Spleen (tissue), 11 donors: ENCODE results near the gene IGHMBP2. TPM values are rescaled to one million over a fixed set of nuclear protein-coding genes. Genes with fewer than 3 reads are reported as not detected.

Experiments used
- DNase-seq: peaks from one replicate; pipeline ENCODE4 v3.0.0-alpha.2; 2020
- H3K27ac ChIP-seq, 8 donors: fragments of 200-600 bp; sonication (generic) in 7 of 8; 1 replicate in 4 of 8; 2 replicates in 4 of 8; pipeline versions ENCODE4 v1.5.0 to v1.8.0; 2016 to 2021; ENCODE audit warnings: inconsistent platforms in 4 of 8, mild to moderate bottlenecking in 4 of 8, moderate library complexity in 1 of 8
- H3K27me3 ChIP-seq, 7 donors: fragments of 200-600 bp; sonication (generic) in 6 of 7; replicated peaks in 1 of 7; 1 replicate in 4 of 7; 2 replicates in 3 of 7; pipeline versions ENCODE4 v1.5.0 to v1.8.0; 2016 to 2021; ENCODE audit warnings: inconsistent platforms in 3 of 7, mild to moderate bottlenecking in 1 of 7
- H3K36me3 ChIP-seq, 6 donors: fragments of 200-600 bp; sonication (generic) in 5 of 6; 1 replicate in 4 of 6; 2 replicates in 2 of 6; pipeline versions ENCODE4 v1.5.0 to v1.8.0; 2016 to 2021; ENCODE audit warnings: inconsistent platforms in 2 of 6
- H3K4me1 ChIP-seq, 6 donors: fragments of 200-600 bp; sonication (generic) in 5 of 6; 1 replicate in 3 of 6; 2 replicates in 3 of 6; pipeline versions ENCODE4 v1.5.0 to v1.8.0; 2016 to 2021; ENCODE audit warnings: inconsistent platforms in 3 of 6
- H3K4me3 ChIP-seq, 8 donors: fragments of 200-600 bp; sonication (generic) in 7 of 8; 1 replicate in 4 of 8; 2 replicates in 4 of 8; pipeline versions ENCODE4 v1.5.0 to v1.8.0; 2016 to 2021; ENCODE audit warnings: inconsistent platforms in 4 of 8, mild to moderate bottlenecking in 4 of 8, moderate library complexity in 2 of 8
- H3K9me3 ChIP-seq, 8 donors: fragments of 200-600 bp; sonication (generic) in 7 of 8; 1 replicate in 4 of 8; 2 replicates in 4 of 8; pipeline versions ENCODE4 v1.5.0 to v1.8.0; 2016 to 2021; ENCODE audit warnings: inconsistent platforms in 4 of 8
- POLR2A ChIP-seq, 3 donors: fragments of 450-650 bp; IDR thresholded peaks; one replicate each; pipeline ENCODE4 v1.5.1; 2017; ENCODE audit warnings: antibody characterized with exemption in 3 of 3, mild to moderate bottlenecking in 1 of 3
- POLR2AphosphoS5 ChIP-seq, 3 donors: sonication (generic); formaldehyde crosslinking; IDR thresholded peaks; one replicate each; pipeline ENCODE4 v1.5.1; 2017; ENCODE audit warnings: antibody characterized with exemption in 3 of 3
- intact Hi-C: fragments of 100-400 bp; cut with DNase I; formaldehyde crosslinking; loops from one replicate; pipeline ENCODE4 v1.15.0; 2023; ENCODE audit warnings: low total_unique reads
- polyA plus RNA-seq, 3 donors: library from polyadenylated mRNA; stranded (reverse); fragments of 200-250 nt; gene quantifications; one replicate each; pipeline ENCODE4 v1.2.1, GENCODE V29; 2013
- total RNA-seq, 7 donors: library from RNA; depleted of rRNA in 3 of 7; stranded (reverse); fragments of >200 nt in 3 of 7; fragmentation: NEBNext Ultra II Directional in 4 of 7; extraction: Animal tissue kit (Norgen Biotek cat#: 25700) in 4 of 7; gene quantifications; one replicate each; pipeline versions ENCODE4 v1.1.0 to v1.2.1, GENCODE V29; 2016 to 2021
- TF ChIP-seq, protein P1 (sequence below), 11 experiments: fragments of 200-600 bp in 7 of 11; fragments of 450-650 bp in 4 of 11; sonication (generic) in 4 of 11; IDR thresholded peaks in 8 of 11; conservative IDR thresholded peaks in 3 of 11; 1 replicate in 7 of 11; 2 replicates in 4 of 11; pipeline versions ENCODE4 v1.4.0 to v1.8.0; 2016 to 2021; ENCODE audit warnings: antibody characterized with exemption in 11 of 11, inconsistent platforms in 4 of 11, mild to moderate bottlenecking in 1 of 11
- donor health status: healthy with polysubstance abuse.
- donor health status: DM: no; HTN: no; CAD: no; lungs with moderate emphysema.
- donor health status: DM: no; HTN: no; CAD: no.
- donor health status: Bipolar disorder and iron deficiency.
- donor health status: healthy.
- donor health status: DM: no; HTN: no; CAD: no.
- donor health status: DM: yes; HTN: yes; CAD: no.

The IGHMBP2 gene
- total and polyA plus RNA-seq, 10 donors: 8.2 to 31.6 (median 24.6) TPM

DNA sequence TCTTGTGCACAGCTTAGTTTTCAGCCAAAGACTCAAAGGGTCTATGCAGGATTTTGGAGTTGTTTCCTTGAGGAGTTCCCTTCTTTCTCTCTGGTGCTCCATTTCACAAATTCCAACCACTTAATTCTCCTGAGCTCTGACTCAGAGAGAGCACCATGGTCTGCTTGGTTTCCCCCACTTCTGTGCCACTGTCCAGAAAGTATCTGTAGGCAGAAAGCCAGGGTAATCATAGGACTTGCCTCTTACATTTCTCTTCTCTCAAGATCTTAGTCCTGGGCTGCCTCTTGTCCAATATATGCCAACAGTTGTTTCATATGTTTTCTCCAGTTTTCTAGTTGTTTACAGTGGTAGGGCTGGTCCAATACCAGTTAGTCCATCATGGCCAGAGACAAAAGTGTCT, 83.5 kb downstream of the IGHMBP2 start:
- H3K36me3 ChIP-seq: no peaks in the 10 kb centered on the region
- TF ChIP-seq, protein P1, sequence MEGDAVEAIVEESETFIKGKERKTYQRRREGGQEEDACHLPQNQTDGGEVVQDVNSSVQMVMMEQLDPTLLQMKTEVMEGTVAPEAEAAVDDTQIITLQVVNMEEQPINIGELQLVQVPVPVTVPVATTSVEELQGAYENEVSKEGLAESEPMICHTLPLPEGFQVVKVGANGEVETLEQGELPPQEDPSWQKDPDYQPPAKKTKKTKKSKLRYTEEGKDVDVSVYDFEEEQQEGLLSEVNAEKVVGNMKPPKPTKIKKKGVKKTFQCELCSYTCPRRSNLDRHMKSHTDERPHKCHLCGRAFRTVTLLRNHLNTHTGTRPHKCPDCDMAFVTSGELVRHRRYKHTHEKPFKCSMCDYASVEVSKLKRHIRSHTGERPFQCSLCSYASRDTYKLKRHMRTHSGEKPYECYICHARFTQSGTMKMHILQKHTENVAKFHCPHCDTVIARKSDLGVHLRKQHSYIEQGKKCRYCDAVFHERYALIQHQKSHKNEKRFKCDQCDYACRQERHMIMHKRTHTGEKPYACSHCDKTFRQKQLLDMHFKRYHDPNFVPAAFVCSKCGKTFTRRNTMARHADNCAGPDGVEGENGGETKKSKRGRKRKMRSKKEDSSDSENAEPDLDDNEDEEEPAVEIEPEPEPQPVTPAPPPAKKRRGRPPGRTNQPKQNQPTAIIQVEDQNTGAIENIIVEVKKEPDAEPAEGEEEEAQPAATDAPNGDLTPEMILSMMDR (IDR thresholded peaks at IDR 0.05 in 8 of 11, conservative IDR thresholded peaks at IDR 0.05 in 3 of 11): no peak
- TF ChIP-seq POLR2A (IDR thresholded peaks at IDR 0.05): no peak
- no peak for TF ChIP-seq POLR2AphosphoS5 (IDR thresholded peaks at IDR 0.05)
- H3K27ac ChIP-seq: no peak overlapping the region
- peaks cover 0 to 47% (median 0%) of the 10 kb centered on the region in 7 donors for H3K27me3 ChIP-seq
- H3K4me1 ChIP-seq: no peaks in the 10 kb centered on the region
- no peak overlapping the region for H3K4me3 ChIP-seq
- DNase-seq: no peak
- intact Hi-C loops: no loop called here
- peaks cover 0 to 19% (median 12%) of the 10 kb centered on the region in 8 donors for H3K9me3 ChIP-seq

DNA sequence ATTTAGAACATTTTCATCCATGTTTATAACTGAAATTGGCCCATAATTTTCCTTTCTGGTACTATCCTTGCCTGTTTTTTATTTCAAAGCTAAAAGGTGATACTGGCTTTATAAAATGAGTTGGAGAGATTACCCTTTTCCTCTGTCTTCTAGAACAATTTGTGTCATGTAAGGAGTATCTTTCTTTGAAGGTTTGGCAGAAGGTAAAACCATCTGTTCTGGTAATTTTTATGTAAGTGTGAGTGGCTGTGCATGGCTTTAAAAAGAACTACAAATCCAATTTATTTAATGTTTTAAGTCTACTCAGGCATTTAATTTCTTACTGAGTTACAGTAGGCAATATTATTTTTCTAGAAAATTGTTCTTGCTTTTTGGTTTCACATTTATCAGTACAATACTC, 84.8 kb downstream of the IGHMBP2 start:
- Histone ChIP-seq H3K27me3 (peaks cover 0 to 60% (median 2%) of the 10 kb centered on the region in 7 donors), H3K9me3 (peaks cover 0 to 17% (median 11%) of the 10 kb centered on the region in 8 donors), H3K4me1 (no peaks in the 10 kb centered on the region), H3K36me3 (no peaks in the 10 kb centered on the region), H3K4me3 (no peak overlapping the region), H3K27ac (no peak overlapping the region)
- DNase-seq: no peak
- TF ChIP-seq POLR2AphosphoS5 (IDR thresholded peaks at IDR 0.05) (no peak), POLR2A (IDR thresholded peaks at IDR 0.05) (no peak)
- TF ChIP-seq, protein P1 (IDR thresholded peaks at IDR 0.05 in 8 of 11, conservative IDR thresholded peaks at IDR 0.05 in 3 of 11): no peak
- intact Hi-C loops: no loop called here

Other genes starting within 250 kb of the IGHMBP2 start
- not detected for gene GAL, start 219.3 kb upstream of the IGHMBP2 start, total RNA-seq
- not detected for gene GAL, start 219.3 kb upstream of the IGHMBP2 start, polyA plus RNA-seq
- 1 to 10 TPM; 3.6 to 8.4 (median 4.7) TPM for gene TESMIN, start 152.4 kb upstream of the IGHMBP2 start, total RNA-seq
- 1 to 10 TPM in 2 of 3 donors, under 1 TPM in 1; 0.70 to 1.3 (median 1.2) TPM for gene TESMIN, start 152.4 kb upstream of the IGHMBP2 start, polyA plus RNA-seq
- 100 to 1,000 TPM in 1 of 7 donors, 10 to 100 TPM in 6; 43.3 to 118 (median 73.1) TPM for gene CPT1A, start 62.0 kb upstream of the IGHMBP2 start, total RNA-seq
- 10 to 100 TPM in 2 of 3 donors, 1 to 10 TPM in 1; 6.7 to 18.0 (median 11.0) TPM for gene CPT1A, start 62.0 kb upstream of the IGHMBP2 start, polyA plus RNA-seq
- 10 to 100 TPM; 11.2 to 37.4 (median 32.9) TPM for gene MRPL21, start 59 bp upstream of the IGHMBP2 start, total RNA-seq
- gene MRPL21, start 59 bp upstream of the IGHMBP2 start, polyA plus RNA-seq: 10 to 100 TPM; 50.5 to 81.0 (median 62.2) TPM
- gene MRGPRD, start 77.1 kb downstream of the IGHMBP2 start, total RNA-seq: not detected
- gene MRGPRD, start 77.1 kb downstream of the IGHMBP2 start, polyA plus RNA-seq: not detected
- 10 to 100 TPM in 5 of 7 donors, 1 to 10 TPM in 2; 7.2 to 21.2 (median 11.7) TPM for gene MRGPRF, start 109.4 kb downstream of the IGHMBP2 start, total RNA-seq
- gene MRGPRF, start 109.4 kb downstream of the IGHMBP2 start, polyA plus RNA-seq: 1 to 10 TPM; 2.2 to 7.9 (median 5.0) TPM
- 10 to 100 TPM; 12.4 to 30.4 (median 27.0) TPM for gene TPCN2, start 145.0 kb downstream of the IGHMBP2 start, total RNA-seq
- gene TPCN2, start 145.0 kb downstream of the IGHMBP2 start, polyA plus RNA-seq: 10 to 100 TPM in 1 of 3 donors, 1 to 10 TPM in 2; 3.6 to 12.2 (median 8.5) TPM